ENCODE measurements around the gene DKC1. TPM values are rescaled to one million over a fixed set of nuclear protein-coding genes. Genes with fewer than 3 reads are reported as not detected.

Gene DKC1
- total and polyA plus RNA-seq, 2 experiments from 2014 or later, result 120 to 165 TPM

GRCh38 chrX:154779261-154779660 lies 16.6 kb downstream of the DKC1 start (continued):
- TF ChIP-seq ZNF462 (CRISPR knock-in tag; IDR thresholded peaks at IDR 0.05), result no peak
- no peak for TF ChIP-seq ETS1 (IDR thresholded peaks at IDR 0.05)
- TF ChIP-seq EZH2 (IDR thresholded peaks at IDR 0.05; ENCODE audit: low read depth, unreplicated experiment), result no peak

GRCh38 chrX:154780968-154781367 lies 18.3 kb downstream of the DKC1 start:
- H3K4me3 Mint-ChIP-seq, result no peak overlapping the region
- Histone ChIP-seq H3K27me3 (ENCODE audit: insufficient read depth) (no peaks in the 10 kb centered on the region), H3K9me2 (ENCODE audit: insufficient read depth) (no peaks in the 10 kb centered on the region), H2AFZ (no peak overlapping the region), H3K4me3 (no peak overlapping the region), H3K4me1 (ENCODE audit: insufficient read depth) (no peaks in the 10 kb centered on the region; the same call in 1 of the 2 replicates), H3K79me2 (replicated peaks; ENCODE audit: insufficient read depth) (no peaks in the 10 kb centered on the region), H3K4me2 (no peak overlapping the region), H4K20me1 (replicated peaks; ENCODE audit: insufficient read depth) (no peaks in the 10 kb centered on the region), H3K27ac (ENCODE audit: low read depth) (no peak overlapping the region), H3F3A (replicated peaks; ENCODE audit: low read depth) (no peaks in the 10 kb centered on the region), H3K36me3 (ENCODE audit: insufficient read depth) (0 out of 2 replicates have a peak, but pooled peaks cover 6% of the 10 kb centered on the region)
- no peak for TF ChIP-seq EZH2phosphoT487 (IDR thresholded peaks at IDR 0.05; ENCODE audit: unreplicated experiment)
- no peak for TF ChIP-seq ETS1 (IDR thresholded peaks at IDR 0.05)
- TF ChIP-seq CTCF (conservative IDR thresholded peaks at IDR 0.05; ENCODE audit: low read depth in 2 of 2), result no peak
- no peak for TF ChIP-seq NANOG (IDR thresholded peaks at IDR 0.05; ENCODE audit: borderline replicate concordance)
- H3K9me3 Mint-ChIP-seq, result no peaks in the 10 kb centered on the region
- H3K27ac Mint-ChIP-seq, result no peak overlapping the region
- peaks cover 33% of the 10 kb centered on the region for H3K36me3 Mint-ChIP-seq (ENCODE audit: low read depth)
- no peak for ATAC-seq
- no peaks in the 10 kb centered on the region for H3K27me3 Mint-ChIP-seq (ENCODE audit: insufficient read depth, low read depth, poor library complexity)
- peaks cover 18% of the 10 kb centered on the region for H3K4me1 Mint-ChIP-seq
- DNase-seq (ENCODE audit: low spot score), result no peak

All from GM23338 (cell line).